Measurements from ENCODE around the gene KCNQ5. TPM values are rescaled to one million over a fixed set of nuclear protein-coding genes. Genes with fewer than 3 reads are reported as not detected.

The KCNQ5 gene
- total RNA-seq, 1 donor from 2014 or later: 1.2 TPM

DNA sequence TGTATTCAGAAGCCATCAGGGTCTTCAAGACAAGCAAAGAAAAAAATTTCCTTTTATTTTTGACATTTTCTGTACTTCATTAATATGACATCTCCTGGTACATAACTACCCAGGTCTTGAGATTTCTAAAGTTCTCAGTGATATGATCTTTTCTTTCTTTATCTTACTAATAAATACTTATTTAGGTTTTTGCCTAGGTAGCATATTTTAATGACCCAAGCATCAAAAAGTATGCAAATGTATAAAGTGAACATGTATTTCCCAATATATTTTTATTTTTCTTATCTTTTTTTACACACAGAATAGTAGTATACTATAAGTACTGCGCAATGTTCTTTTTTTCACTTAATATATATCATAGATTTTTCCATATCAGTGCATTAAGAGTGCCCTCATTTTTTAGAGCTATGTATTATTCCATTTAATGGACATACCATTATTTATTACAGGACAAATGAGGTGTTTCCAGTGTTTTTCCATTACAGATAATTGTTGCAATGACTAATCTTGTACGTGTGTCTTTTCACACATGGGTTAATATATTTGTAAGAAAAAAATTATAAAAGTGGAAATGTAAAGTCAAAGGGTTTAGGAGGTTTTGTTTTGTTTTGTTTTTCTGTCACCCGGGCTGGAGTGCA is 107.0 kb downstream of the KCNQ5 start:
- H3K9me3 Mint-ChIP-seq: no peaks in the 10 kb centered on the region
- no peak overlapping the region for H3K27ac Mint-ChIP-seq (ENCODE audit: unreplicated experiment)
- no peak overlapping the region for H3K4me3 Mint-ChIP-seq
- TF ChIP-seq CTCF (conservative IDR thresholded peaks at IDR 0.05): no peak
- peaks cover 3% of the 10 kb centered on the region for H3K27me3 Mint-ChIP-seq (ENCODE audit: low read depth)
- no peaks in the 10 kb centered on the region for H3K36me3 Mint-ChIP-seq (ENCODE audit: low read depth)
- no peak for DNase-seq (ENCODE audit: low read depth, low spot score)
- H3K4me1 Mint-ChIP-seq: no peaks in the 10 kb centered on the region

DNA sequence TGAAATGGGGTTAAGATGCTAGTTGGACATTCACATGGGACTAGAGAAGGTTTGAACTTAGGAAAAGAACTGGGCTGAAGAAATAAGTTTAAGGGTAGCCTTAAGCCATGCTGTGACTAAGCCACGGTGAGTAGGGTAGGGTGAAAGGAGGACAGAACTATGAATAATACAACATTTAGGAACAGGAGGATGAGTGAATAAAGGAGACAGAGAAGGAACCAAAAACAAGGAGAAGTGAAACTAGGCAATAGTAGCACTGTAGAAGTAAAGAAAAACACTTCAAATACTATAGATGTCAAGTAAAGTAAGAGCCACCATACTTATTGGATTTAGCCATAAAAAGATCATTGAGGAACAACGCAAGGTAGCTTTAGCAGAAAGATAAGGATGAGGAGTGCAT is 111.2 kb downstream of the KCNQ5 start:
- H3K4me3 Mint-ChIP-seq: no peak overlapping the region
- no peaks in the 10 kb centered on the region for H3K9me3 Mint-ChIP-seq
- H3K4me1 Mint-ChIP-seq: no peaks in the 10 kb centered on the region
- no peak for DNase-seq (ENCODE audit: low read depth, low spot score)
- H3K27me3 Mint-ChIP-seq (ENCODE audit: low read depth): no peaks in the 10 kb centered on the region
- no peak overlapping the region for H3K27ac Mint-ChIP-seq (ENCODE audit: unreplicated experiment)
- TF ChIP-seq CTCF (conservative IDR thresholded peaks at IDR 0.05): no peak
- no peaks in the 10 kb centered on the region for H3K36me3 Mint-ChIP-seq (ENCODE audit: low read depth)

DNA sequence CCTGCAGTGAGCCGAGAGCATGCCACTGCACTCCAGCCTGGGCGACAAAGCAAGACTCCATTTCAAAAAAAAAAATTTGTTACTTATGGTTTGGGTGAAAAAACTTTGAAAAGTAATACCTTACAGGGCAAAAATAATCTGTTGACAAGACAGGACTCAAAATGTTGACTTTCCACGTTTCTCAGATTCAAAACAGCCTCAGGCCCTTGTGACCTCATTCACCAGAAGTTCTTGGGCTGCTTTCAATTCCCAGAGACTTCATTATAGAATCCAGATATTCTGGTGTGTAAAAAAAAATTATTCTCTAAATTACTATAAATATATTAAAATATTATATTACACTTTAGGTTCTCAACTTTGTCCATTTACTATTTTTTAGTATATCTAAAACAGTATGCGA is 116.2 kb downstream of the KCNQ5 start:
- Mint-ChIP-seq H3K4me1 (no peaks in the 10 kb centered on the region), H3K27me3 (ENCODE audit: low read depth) (peaks cover 4% of the 10 kb centered on the region), H3K36me3 (ENCODE audit: low read depth) (no peaks in the 10 kb centered on the region), H3K4me3 (no peak overlapping the region), H3K9me3 (no peaks in the 10 kb centered on the region), H3K27ac (ENCODE audit: unreplicated experiment) (no peak overlapping the region)
- TF ChIP-seq CTCF (conservative IDR thresholded peaks at IDR 0.05): no peak
- no peak for DNase-seq (ENCODE audit: low read depth, low spot score)

DNA sequence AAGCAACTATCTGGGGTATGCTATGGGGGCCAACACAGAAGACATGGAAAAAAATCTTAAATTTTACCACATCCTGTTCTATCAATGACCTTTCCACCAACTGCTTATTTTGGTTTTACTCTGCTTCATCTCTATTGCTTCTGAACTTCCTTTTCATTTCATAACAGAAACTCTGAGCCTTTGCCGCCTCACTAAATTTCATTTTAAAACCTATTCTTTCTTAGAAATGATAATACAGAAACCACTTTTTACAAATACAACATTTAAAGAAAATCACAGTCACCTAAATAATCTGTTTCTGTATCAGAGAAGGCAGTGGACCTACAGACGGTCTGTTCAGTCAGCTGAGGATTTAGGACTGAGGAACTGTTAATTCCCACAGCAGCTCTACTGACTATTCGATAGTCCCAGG is 117.5 kb downstream of the KCNQ5 start:
- H3K27me3 Mint-ChIP-seq (ENCODE audit: low read depth): peaks cover 4% of the 10 kb centered on the region
- H3K4me1 Mint-ChIP-seq: no peaks in the 10 kb centered on the region
- H3K36me3 Mint-ChIP-seq (ENCODE audit: low read depth): no peaks in the 10 kb centered on the region
- no peak for TF ChIP-seq CTCF (conservative IDR thresholded peaks at IDR 0.05)
- H3K4me3 Mint-ChIP-seq: no peak overlapping the region
- DNase-seq (ENCODE audit: low read depth, low spot score): no peak
- H3K9me3 Mint-ChIP-seq: no peaks in the 10 kb centered on the region
- H3K27ac Mint-ChIP-seq (ENCODE audit: unreplicated experiment): no peak overlapping the region

DNA sequence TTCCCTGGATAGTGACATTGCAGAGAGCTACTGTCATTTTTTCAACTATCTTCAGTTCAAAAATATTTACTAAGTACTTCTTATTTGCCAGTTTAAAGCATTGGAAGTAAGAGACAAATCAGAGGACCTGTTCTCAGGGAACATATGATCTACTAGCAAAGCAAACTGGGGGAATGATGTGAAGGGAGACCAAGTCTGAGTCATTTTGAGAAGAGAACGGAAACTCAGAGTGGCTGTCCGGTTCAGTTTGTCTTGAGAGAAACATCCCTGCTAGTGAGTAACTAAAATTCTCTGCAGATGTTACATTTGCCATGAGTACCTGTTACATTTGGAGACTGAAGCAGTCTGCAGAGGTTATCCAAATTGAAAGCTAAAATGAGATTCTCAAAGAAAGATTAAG is 118.3 kb downstream of the KCNQ5 start:
- Mint-ChIP-seq H3K27me3 (ENCODE audit: low read depth) (peaks cover 4% of the 10 kb centered on the region), H3K36me3 (ENCODE audit: low read depth) (no peaks in the 10 kb centered on the region), H3K27ac (ENCODE audit: unreplicated experiment) (no peak overlapping the region), H3K9me3 (no peaks in the 10 kb centered on the region), H3K4me3 (no peak overlapping the region), H3K4me1 (no peaks in the 10 kb centered on the region)
- DNase-seq (ENCODE audit: low read depth, low spot score): no peak
- TF ChIP-seq CTCF (conservative IDR thresholded peaks at IDR 0.05): no peak
